H1 (cell line): ENCODE measurements around the gene KIFBP. TPM values are rescaled to one million over a fixed set of nuclear protein-coding genes. Genes with fewer than 3 reads are reported as not detected.

Experiments used
- CTCF ChIA-PET: fragments of 300-600 bp; sonication (Branson Sonifier 250); formaldehyde crosslinking; loops from one replicate; lab custom pipeline; 2021; ENCODE audit not compliant: partially characterized antibody; lab: Charles Lee
- POLR2A ChIA-PET: fragments of 300-600 bp; sonication (Branson Sonifier 250); formaldehyde crosslinking; loops from one replicate; lab custom pipeline; 2021; ENCODE audit warnings: inconsistent platforms; ENCODE audit not compliant: partially characterized antibody; lab: Charles Lee
- DNase-seq, 2 experiments: peaks; one replicate each; pipeline versions ENCODE4 v3.0.0 to v3.0.0-alpha.2; 2010 to 2022; ENCODE audit warnings: low spot score in 2 of 2, low read depth in 1 of 2, mixed read lengths in 1 of 2
- FAIRE-seq: peaks from 2 replicates; lab custom pipeline; 2011; peaks lifted over from hg19 to GRCh38; lab: Jason Lieb, UNC
- H2AFZ ChIP-seq: 2 replicates; pipeline ENCODE4 v1.8.1; 2012; ENCODE audit warnings: low read length, inconsistent platforms
- H2AK5ac ChIP-seq: 2 replicates; pipeline ENCODE4 v1.6.1; 2013; ENCODE audit warnings: low read depth, low read length
- H2BK120ac ChIP-seq: replicated peaks from 2 replicates; pipeline ENCODE3; 2013; ENCODE audit warnings: low read depth, low read length, inconsistent platforms
- H2BK12ac ChIP-seq: 2 replicates; pipeline ENCODE4 v1.6.1; 2013; ENCODE audit warnings: low read depth, low read length
- H2BK15ac ChIP-seq: 2 replicates; pipeline ENCODE4 v1.6.1; 2013; ENCODE audit warnings: low read length
- H2BK20ac ChIP-seq: 2 replicates; pipeline ENCODE4 v1.6.1; 2013; ENCODE audit warnings: low read length
- H2BK5ac ChIP-seq: 2 replicates; pipeline ENCODE4 v1.6.1; 2013; ENCODE audit warnings: low read depth, low read length
- H3K14ac ChIP-seq: 2 replicates; pipeline ENCODE4 v1.6.1; 2013; ENCODE audit warnings: inconsistent platforms; ENCODE audit not compliant: insufficient read length
- H3K18ac ChIP-seq: 2 replicates; pipeline ENCODE4 v1.6.1; 2013; ENCODE audit warnings: low read length; ENCODE audit errors: extremely low read depth
- H3K23ac ChIP-seq: 2 replicates; pipeline ENCODE4 v1.6.1; 2013; ENCODE audit warnings: inconsistent platforms; ENCODE audit not compliant: insufficient read length
- H3K23me2 ChIP-seq: 2 replicates; pipeline ENCODE4 v1.6.1; 2013; ENCODE audit warnings: low read depth, low read length
- H3K27ac ChIP-seq: 2 replicates; pipeline ENCODE4 v1.6.1; 2011; ENCODE audit warnings: low read depth, low read length, inconsistent platforms
- H3K27me3 ChIP-seq, 4 experiments: replicated peaks in 1 of 4; 1 replicate in 1 of 4; 2 replicates in 3 of 4; pipeline versions ENCODE4 v1.6.1 to v1.8.1; 2011 to 2013; ENCODE audit warnings: low read length in 3 of 4, mild to moderate bottlenecking in 3 of 4, inconsistent platforms in 2 of 4, mixed read lengths in 2 of 4, moderate library complexity in 1 of 4; ENCODE audit not compliant: control insufficient read depth in 3 of 4, insufficient read depth in 3 of 4; ENCODE audit errors: extremely low read depth in 1 of 4
- H3K36me3 ChIP-seq, 4 experiments: 2 replicates each; pipeline versions ENCODE4 v1.6.1 to v1.8.1; 2011 to 2013; ENCODE audit warnings: mild to moderate bottlenecking in 4 of 4, low read length in 3 of 4, moderate library complexity in 2 of 4, control low read depth in 1 of 4, inconsistent platforms in 1 of 4; ENCODE audit not compliant: insufficient read depth in 4 of 4, control insufficient read depth in 2 of 4
- H3K4ac ChIP-seq: replicated peaks from 2 replicates; pipeline ENCODE3; 2013; ENCODE audit warnings: low read length, low read depth, mixed read lengths, inconsistent platforms; ENCODE audit not compliant: insufficient read length
- H3K4me1 ChIP-seq, 4 experiments: replicated peaks in 1 of 4; 1 replicate in 1 of 4; 2 replicates in 3 of 4; pipeline versions ENCODE4 v1.6.1 to v1.8.1; 2011 to 2013; ENCODE audit warnings: low read length in 3 of 4, inconsistent platforms in 2 of 4, mixed read lengths in 1 of 4; ENCODE audit not compliant: insufficient read depth in 4 of 4, control insufficient read depth in 3 of 4
- H3K4me2 ChIP-seq, 2 experiments: 2 replicates each; pipeline versions ENCODE4 v1.6.1 to v1.8.1; 2011 to 2013; ENCODE audit warnings: low read depth in 2 of 2, low read length in 2 of 2, control low read depth in 1 of 2, inconsistent platforms in 1 of 2, mild to moderate bottlenecking in 1 of 2; ENCODE audit not compliant: insufficient read depth in 1 of 2
- H3K4me3 ChIP-seq, 4 experiments: fragments of 200-600, 300-600 bp in 1 of 4; sonication (generic), shearing (Covaris generic), sonication (Bioruptor Twin) in 1 of 4; 2 replicates each; pipeline versions ENCODE4 v1.5.1 to v1.8.1; 2011 to 2016; ENCODE audit warnings: low read length in 4 of 4, low read depth in 3 of 4, control low read depth in 2 of 4, inconsistent platforms in 2 of 4, mild to moderate bottlenecking in 2 of 4, mixed read lengths in 1 of 4, moderate library complexity in 1 of 4; ENCODE audit not compliant: insufficient read depth in 2 of 4; ENCODE audit errors: extremely low read depth in 1 of 4
- H3K56ac ChIP-seq: replicated peaks from 2 replicates; pipeline ENCODE3; 2013; ENCODE audit warnings: low read depth, mild to moderate bottlenecking, mixed read lengths, low read length, inconsistent platforms; ENCODE audit not compliant: insufficient read length
- H3K79me1 ChIP-seq: 2 replicates; pipeline ENCODE4 v1.6.1; 2013; ENCODE audit warnings: low read depth, low read length, control low read depth
- H3K79me2 ChIP-seq, 2 experiments: 2 replicates each; pipeline versions ENCODE4 v1.6.1 to v1.8.1; 2012 to 2013; ENCODE audit warnings: low read length in 2 of 2, mild to moderate bottlenecking in 2 of 2, inconsistent platforms in 1 of 2; ENCODE audit not compliant: insufficient read depth in 2 of 2, control insufficient read depth in 1 of 2
- H3K9ac ChIP-seq, 4 experiments: replicated peaks in 1 of 4; 1 replicate in 1 of 4; 2 replicates in 3 of 4; pipeline versions ENCODE4 v1.6.1 to v1.8.1; 2011 to 2013; ENCODE audit warnings: low read depth in 3 of 4, low read length in 3 of 4, control low read depth in 2 of 4, mild to moderate bottlenecking in 2 of 4, moderate library complexity in 2 of 4, inconsistent platforms in 1 of 4; ENCODE audit errors: extremely low read depth in 1 of 4
- H3K9me3 ChIP-seq, 2 experiments: 2 replicates each; pipeline versions ENCODE4 v1.6.1 to v1.8.1; 2012 to 2013; ENCODE audit warnings: mild to moderate bottlenecking in 2 of 2, moderate library complexity in 2 of 2, control low read depth in 1 of 2, inconsistent platforms in 1 of 2, low read depth in 1 of 2, low read length in 1 of 2, mixed read lengths in 1 of 2; ENCODE audit not compliant: insufficient read depth in 2 of 2
- H4K20me1 ChIP-seq, 2 experiments: replicated peaks in 1 of 2; 2 replicates each; pipeline versions ENCODE3 to v1.8.1; 2011 to 2013; ENCODE audit warnings: inconsistent platforms in 2 of 2, low read length in 2 of 2, mild to moderate bottlenecking in 1 of 2; ENCODE audit not compliant: insufficient read depth in 2 of 2, control insufficient read depth in 1 of 2
- H4K5ac ChIP-seq: 2 replicates; pipeline ENCODE4 v1.6.1; 2013; ENCODE audit warnings: low read length, low read depth, mixed read lengths, inconsistent platforms; ENCODE audit not compliant: insufficient read length
- H4K8ac ChIP-seq: 2 replicates; pipeline ENCODE4 v1.8.0; 2013; ENCODE audit warnings: mild to moderate bottlenecking, moderate library complexity, low read length, inconsistent platforms; ENCODE audit not compliant: insufficient read depth; ENCODE audit errors: extremely low read depth
- H4K91ac ChIP-seq: replicated peaks from 2 replicates; pipeline ENCODE3; 2013; ENCODE audit warnings: low read length, mixed read lengths, inconsistent platforms; ENCODE audit not compliant: insufficient read length
- ASH2L ChIP-seq: fragments of 200-600, 300-600 bp; sonication (generic); IDR thresholded peaks from one replicate; pipeline ENCODE4 v1.7.1; 2017; ENCODE audit warnings: low read length
- CREB1 ChIP-seq: IDR thresholded peaks from 2 replicates; pipeline ENCODE4 v1.6.1; 2012; ENCODE audit warnings: inconsistent platforms
- E2F6 ChIP-seq: IDR thresholded peaks from 2 replicates; pipeline ENCODE4 v1.6.1; 2012; ENCODE audit warnings: inconsistent platforms
- GABPA ChIP-seq: IDR thresholded peaks from 2 replicates; pipeline ENCODE4 v1.6.1; 2011; ENCODE audit warnings: mild to moderate bottlenecking, low read length, moderate library complexity, borderline replicate concordance; ENCODE audit not compliant: insufficient read depth
- KDM5A ChIP-seq: fragments of 200-600 bp; IDR thresholded peaks from 2 replicates; pipeline ENCODE4 v1.7.1; 2012; ENCODE audit warnings: mild to moderate bottlenecking, low read length, inconsistent platforms, mixed read lengths
- MAX ChIP-seq: IDR thresholded peaks from 2 replicates; pipeline ENCODE4 v1.6.1; 2012; ENCODE audit warnings: inconsistent platforms
- POLR2AphosphoS5 ChIP-seq: IDR thresholded peaks from 2 replicates; pipeline ENCODE4 v1.6.1; 2011; ENCODE audit warnings: low read depth, low read length
- RBBP5 ChIP-seq: IDR thresholded peaks from 2 replicates; pipeline ENCODE4 v1.7.1; 2012; ENCODE audit warnings: low read depth, mild to moderate bottlenecking, inconsistent platforms, low read length, moderate library complexity, borderline replicate concordance
- SIX5 ChIP-seq: IDR thresholded peaks from 2 replicates; pipeline ENCODE4 v1.6.1; 2011; ENCODE audit warnings: mild to moderate bottlenecking, low read depth, low read length
- SP4 ChIP-seq: IDR thresholded peaks from 2 replicates; pipeline ENCODE4 v1.6.1; 2012; ENCODE audit warnings: low read length, inconsistent platforms
- SUZ12 ChIP-seq: fragments of 200-600 bp; sonication (generic); IDR thresholded peaks from 2 replicates; pipeline ENCODE4 v1.6.1; 2012; ENCODE audit warnings: mild to moderate bottlenecking, inconsistent platforms, low read length, moderate library complexity, mixed read lengths
- WGBS, 2 experiments: shearing (Covaris generic) in 1 of 2; methylation state at CpG; one replicate each; pipeline versions ENCODE4 v1.1.6 to v1.1.7; 2013 to 2015; ENCODE audit warnings: low lambda C conversion rate in 2 of 2, mixed read lengths in 2 of 2, inconsistent platforms in 1 of 2, low coverage in 1 of 2, missing lambda C conversion rate in 1 of 2; ENCODE audit not compliant: insufficient replicate concordance in 2 of 2, insufficient coverage in 1 of 2, insufficient read length in 1 of 2; ENCODE audit errors: extremely low coverage in 1 of 2, missing lambda C conversion rate in 1 of 2; 5-methylcytosine and 5-hydroxymethylcytosine counted together
- polyA plus RNA-seq, 7 experiments: library from polyadenylated mRNA; depleted of rRNA in 3 of 7; stranded (reverse) in 5 of 7; unstranded in 2 of 7; fragments of >200 nt in 5 of 7; fragments of 200-250 nt in 2 of 7; gene quantifications; 1 replicate in 5 of 7; 2 replicates in 1 of 7; 4 replicates in 1 of 7; pipeline versions ENCODE4 v1.2.1 to v1.2.3, GENCODE V29; 2011 to 2013; ENCODE audit warnings: missing spikeins in 2 of 7, mixed read lengths in 2 of 7
- total RNA-seq: library from RNA; stranded (reverse); fragmentation: NEBNext Ultra II Directional; extraction: Animal tissue kit (Norgen Biotek cat#: 25700); gene quantifications from 2 replicates; pipeline ENCODE4 v1.2.1, GENCODE V29; 2021

The KIFBP gene
- total and polyA plus RNA-seq, 2 of the 8 experiments (the other 6 are each of a cell fraction or from before 2014, with no cell fraction given), result 17.3 to 34.6 TPM

DNA sequence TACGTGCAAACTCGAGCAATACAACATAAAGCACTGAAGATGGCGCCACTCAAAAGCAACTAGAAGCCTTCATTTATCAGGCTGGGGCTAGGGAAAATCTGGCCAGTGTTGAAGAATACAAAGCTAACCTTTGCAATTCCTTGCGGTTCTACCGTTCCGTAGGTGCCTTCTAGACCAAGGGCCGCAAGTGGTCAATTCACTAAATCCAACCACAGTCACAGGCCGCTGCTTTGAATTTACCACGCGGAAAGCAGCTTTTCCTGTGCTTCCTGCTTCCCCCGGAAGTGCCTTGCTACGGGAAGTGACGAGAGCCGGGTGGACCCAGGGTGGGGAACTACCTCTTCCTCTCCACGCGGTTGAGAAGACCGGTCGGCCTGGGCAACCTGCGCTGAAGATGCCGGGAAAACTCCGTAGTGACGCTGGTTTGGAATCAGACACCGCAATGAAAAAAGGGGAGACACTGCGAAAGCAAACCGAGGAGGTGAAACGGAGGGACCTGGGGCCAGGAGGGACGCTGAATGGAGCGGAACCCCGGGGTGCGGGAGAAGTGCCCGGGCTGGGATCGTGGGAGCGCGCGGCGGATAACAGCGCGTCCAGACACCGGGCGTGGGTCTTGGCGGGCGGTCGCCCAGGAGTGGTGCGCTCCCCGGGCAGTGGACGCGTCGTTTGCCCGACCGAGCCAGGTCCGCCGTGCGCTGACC is 32.6 kb upstream of the KIFBP start, which contains the start of gene DDX21:
Gene DDX21, plus strand, starts transcription at position 339 of the 701 bp plus-strand sequence. Its CDS starts 56 bp downstream, at position 395.
- Histone ChIP-seq H3K14ac (no peak within 1 kb of the TSS), H3K56ac (peak within 1 kb of the TSS; percentile 34), H4K20me1 (peaks cover 2 to 7% of the 10 kb centered on the region in 2 experiments), H3K4me2 (peak within 1 kb of the TSS; percentile 73 to 92), H2BK15ac (peak within 1 kb of the TSS; percentile 81; the same call in 1 of the 2 replicates), H3K9ac (peak within 1 kb of the TSS; percentile 88 to 92 (median 91)), H3K36me3 (peaks cover 8 to 21% (median 10%) of the 10 kb centered on the region in 4 experiments), H2BK12ac (peak within 1 kb of the TSS; percentile 17; the same call in 1 of the 2 replicates), H2AK5ac (0 out of 2 replicates have a peak within 1 kb of the TSS, but pooled peaks have one; percentile 82), H3K79me1 (peaks cover 2% of the 10 kb centered on the region; the same call in 1 of the 2 replicates), H2BK5ac (peak within 1 kb of the TSS; percentile 88), H2AFZ (peak within 1 kb of the TSS; percentile 95), H3K23me2 (peaks cover 4% of the 10 kb centered on the region), H3K18ac (peak within 1 kb of the TSS; percentile 95), H3K27ac (peak within 1 kb of the TSS; percentile 91), H3K9me3 (no peaks in the 10 kb centered on the region), H2BK20ac (no peak within 1 kb of the TSS), H4K91ac (peak within 1 kb of the TSS; percentile 93), H2BK120ac (peak within 1 kb of the TSS; percentile 3), H3K4ac (peak within 1 kb of the TSS; percentile 91), H3K23ac (no peak within 1 kb of the TSS), H3K4me3 (peak within 1 kb of the TSS; percentile 92 to 99 (median 96)), H3K4me1 (no peaks in the 10 kb centered on the region; a peak in 3 of 7 replicates), H3K79me2 (peaks cover 28 to 54% of the 10 kb centered on the region in 2 experiments), H4K8ac (peak within 1 kb of the TSS; percentile 97), H4K5ac (peak within 1 kb of the TSS; percentile 67), H3K27me3 (no peaks in the 10 kb centered on the region)
- 3% methylated on average over 53 of the region's 53 CpGs; no CpG with 5 or more reads in 1 of the 2 experiments for WGBS, 2 experiments
- no peak for FAIRE-seq
- peak; percentile 63 to 81 for DNase-seq
- POLR2A ChIA-PET, result interaction anchor here (0.5 to 9.3 kb wide), 26 partner anchors 8 to 623 kb away, joined by 3 to 91 read pairs (median 5); partner anchors contain the start of genes CCAR1, DDX50, KIFBP and PBLD
- CTCF ChIA-PET, result interaction anchor here (0.6 to 2.1 kb wide), 11 partner anchors 10 to 396 kb away, joined by 3 to 7 read pairs (median 3); no protein-coding TSS in a partner anchor
- TF ChIP-seq SUZ12 (no peak), MAX (peak; percentile 86), ASH2L (peak; percentile 53), SP4 (no peak), POLR2AphosphoS5 (peak; percentile 85), SIX5 (no peak), E2F6 (peak; percentile 59), CREB1 (peak; percentile 84), KDM5A (no peak), GABPA (peak; percentile 78), RBBP5 (0 out of 2 replicates have a peak, but pooled peaks have one; percentile 58)
